KG1 (cell line): ENCODE measurements around the gene ITGA1.
"Not testable (repeated sequence)": the region's sequence is repeated elsewhere in the genome, so short reads cannot be mapped to it uniquely, and the experiment has no call there.

Experiments used
- DNase-seq: peaks from one replicate; lab custom pipeline; 2025; lab: John Stamatoyannopoulos, UW

ITGA1 gene

GRCh38 chr5:52787600-52788504 is at the start of gene ITGA1, which contains the start of gene PELO:
Gene ITGA1 (plus strand): TSS chr5:52787916. CDS start chr5:52788354, 438 bp downstream.
Gene PELO (plus strand): TSS chr5:52787916. CDS start chr5:52800395, 12,479 bp downstream.
- no peak for DNase-seq

- DNase-seq, result no peak
Measured at GRCh38 chr5:52738095-52738506, 49.6 kb upstream of the ITGA1 start.

- DNase-seq, result no peak
Measured at GRCh38 chr5:52740007-52740406, 47.7 kb upstream of the ITGA1 start.

- DNase-seq, result no peak
Measured at GRCh38 chr5:52743012-52743411, 44.7 kb upstream of the ITGA1 start.

GRCh38 chr5:52743529-52743928 is 44.2 kb upstream of the ITGA1 start:
- DNase-seq, result no peak

- DNase-seq, result no peak
Measured at GRCh38 chr5:52743970-52744369, 43.7 kb upstream of the ITGA1 start.

GRCh38 chr5:52744867-52745458 is 42.8 kb upstream of the ITGA1 start:
- not testable (repeated sequence) for DNase-seq

GRCh38 chr5:52746539-52746938 is 41.2 kb upstream of the ITGA1 start:
- no peak for DNase-seq

GRCh38 chr5:52748590-52748989 is 39.1 kb upstream of the ITGA1 start:
- no peak for DNase-seq

- no peak for DNase-seq
Measured at GRCh38 chr5:52749666-52750065, 38.0 kb upstream of the ITGA1 start.

- no peak for DNase-seq
Measured at GRCh38 chr5:52751137-52751536, 36.6 kb upstream of the ITGA1 start.

GRCh38 chr5:52754051-52754450 is 33.7 kb upstream of the ITGA1 start:
- no peak for DNase-seq

- DNase-seq, result no peak
Measured at GRCh38 chr5:52757527-52757926, 30.2 kb upstream of the ITGA1 start.

- no peak for DNase-seq
Measured at GRCh38 chr5:52758014-52758413, 29.7 kb upstream of the ITGA1 start.

GRCh38 chr5:52759331-52759730 is 28.4 kb upstream of the ITGA1 start:
- DNase-seq, result no peak

- no peak for DNase-seq
Measured at GRCh38 chr5:52760695-52761366, 26.9 kb upstream of the ITGA1 start.

- no peak for DNase-seq
Measured at GRCh38 chr5:52767217-52767743, 20.4 kb upstream of the ITGA1 start.

- no peak for DNase-seq
Measured at GRCh38 chr5:52767766-52768480, 19.8 kb upstream of the ITGA1 start.

GRCh38 chr5:52769061-52769460 is 18.7 kb upstream of the ITGA1 start:
- DNase-seq, result no peak

GRCh38 chr5:52770287-52770939 is 17.3 kb upstream of the ITGA1 start:
- DNase-seq, result no peak

- no peak for DNase-seq
Measured at GRCh38 chr5:52771343-52772039, 16.2 kb upstream of the ITGA1 start.
